Measurements from ENCODE around the gene ACR. TPM values are rescaled to one million over a fixed set of nuclear protein-coding genes. Genes with fewer than 3 reads are reported as not detected.

Gene ACR
- total and polyA plus RNA-seq, 2 of the 8 experiments (the other 6 are each of a cell fraction or from before 2014, with no cell fraction given), result 0.56 TPM; not detected in 1

- Histone ChIP-seq H4K91ac (replicated peaks; ENCODE audit: insufficient read length, low read length) (no peak overlapping the region), H3K4ac (replicated peaks; ENCODE audit: insufficient read length, low read depth, low read length) (no peak overlapping the region)
These were observed 22.8 kb upstream of the ACR start for GRCh38 chr22:50715250-50715649.

More at GRCh38 chr22:50715250-50715649, 22.8 kb upstream of the ACR start:
- Histone ChIP-seq H3K9ac (replicated peaks in 1 of 4; ENCODE audit: extremely low read depth in 1 of 4, low read depth in 3 of 4, low read length in 3 of 4) (no peak overlapping the region), H3K4me3 (ENCODE audit: extremely low read depth in 1 of 4, insufficient read depth in 2 of 4, low read depth in 3 of 4, low read length in 4 of 4) (no peak overlapping the region), H3K4me1 (replicated peaks in 1 of 4; ENCODE audit: control insufficient read depth in 3 of 4, insufficient read depth in 4 of 4, low read length in 3 of 4) (peaks cover 0 to 3% (median 0%) of the 10 kb centered on the region in 4 experiments; a peak in 2 of 7 replicates), H4K20me1 (replicated peaks in 1 of 2; ENCODE audit: control insufficient read depth in 1 of 2, insufficient read depth in 2 of 2, low read length in 2 of 2) (peaks cover 4 to 29% of the 10 kb centered on the region in 2 experiments), H3K14ac (ENCODE audit: insufficient read length) (no peak overlapping the region), H3K23me2 (ENCODE audit: low read depth, low read length) (peaks cover under 1% of the 10 kb centered on the region; the same call in 1 of the 2 replicates), H2BK120ac (replicated peaks; ENCODE audit: low read depth, low read length) (no peak overlapping the region), H3K27me3 (replicated peaks in 1 of 4; ENCODE audit: control insufficient read depth in 3 of 4, extremely low read depth in 1 of 4, insufficient read depth in 3 of 4, low read length in 3 of 4) (peaks cover 13 to 25% (median 21%) of the 10 kb centered on the region in 4 experiments), H2BK20ac (ENCODE audit: low read length) (no peak overlapping the region), H3K56ac (replicated peaks; ENCODE audit: insufficient read length, low read depth, low read length) (no peak overlapping the region), H3K79me2 (ENCODE audit: control insufficient read depth in 1 of 2, insufficient read depth in 2 of 2, low read length in 2 of 2) (no peaks in the 10 kb centered on the region), H3K4me2 (ENCODE audit: insufficient read depth in 1 of 2, low read depth in 2 of 2, low read length in 2 of 2) (no peak overlapping the region), H4K8ac (ENCODE audit: extremely low read depth, insufficient read depth, low read length) (no peak overlapping the region), H2AFZ (ENCODE audit: low read length) (no peak overlapping the region), H2BK15ac (ENCODE audit: low read length) (no peak overlapping the region), H3K18ac (ENCODE audit: extremely low read depth, low read length) (no peak overlapping the region), H4K5ac (ENCODE audit: insufficient read length, low read depth, low read length) (no peak overlapping the region), H3K9me3 (ENCODE audit: insufficient read depth in 2 of 2, low read depth in 1 of 2, low read length in 1 of 2) (no peaks in the 10 kb centered on the region), H2AK5ac (ENCODE audit: low read depth, low read length) (no peak overlapping the region), H3K36me3 (ENCODE audit: control insufficient read depth in 2 of 4, insufficient read depth in 4 of 4, low read length in 3 of 4) (no peaks in the 10 kb centered on the region), H2BK12ac (ENCODE audit: low read depth, low read length) (no peak overlapping the region), H3K27ac (ENCODE audit: low read depth, low read length) (no peak overlapping the region), H2BK5ac (ENCODE audit: low read depth, low read length) (no peak overlapping the region), H3K23ac (ENCODE audit: insufficient read length) (no peak overlapping the region), H3K79me1 (ENCODE audit: low read depth, low read length) (no peaks in the 10 kb centered on the region)
- FAIRE-seq (no peak), DNase-seq (ENCODE audit: low read depth in 1 of 2, low spot score in 2 of 2) (no peak)
- POLR2A ChIA-PET (ENCODE audit: partially characterized antibody), result no interaction called here
- TF ChIP-seq SIN3A (conservative IDR thresholded peaks at IDR 0.05 in 1 of 2, IDR thresholded peaks at IDR 0.05 in 1 of 2; ENCODE audit: low read depth in 1 of 2, low read length in 2 of 2), result no peak
- TF ChIP-seq SUZ12 (IDR thresholded peaks at IDR 0.05; ENCODE audit: low read length), result no peak
- TF ChIP-seq FOSL1 (IDR thresholded peaks at IDR 0.05; ENCODE audit: insufficient read depth, low read depth, low read length), result no peak
- TF ChIP-seq CREB1 (IDR thresholded peaks at IDR 0.05), result no peak
- TF ChIP-seq SIX5 (IDR thresholded peaks at IDR 0.05; ENCODE audit: low read depth, low read length), result no peak
- TF ChIP-seq NANOG (IDR thresholded peaks at IDR 0.05; ENCODE audit: insufficient read depth, low read depth, low read length, poor library complexity, severe bottlenecking), result no peak
- TF ChIP-seq EZH2 (IDR thresholded peaks at IDR 0.05; ENCODE audit: low read depth, low read length, severe bottlenecking), result no peak
- CTCF ChIA-PET (ENCODE audit: partially characterized antibody), result interaction anchor here (3.4 kb wide), 1 partner anchor 17 kb away, joined by 12 read pairs; no protein-coding TSS in a partner anchor
- 91% methylated on average over 8 of the region's 9 CpGs; no CpG with 5 or more reads in 1 of the 2 experiments for WGBS, 2 experiments (ENCODE audit: extremely low coverage in 1 of 2, insufficient coverage in 1 of 2, insufficient read length in 1 of 2, insufficient replicate concordance in 2 of 2, low coverage in 1 of 2, low lambda C conversion rate in 2 of 2, missing lambda C conversion rate in 1 of 2)

Measured in H1 (cell line).